HepG2 (cell line): Measurements from ENCODE around the gene DBNDD2. TPM values are rescaled to one million over a fixed set of nuclear protein-coding genes. Genes with fewer than 3 reads are reported as not detected.

Experiments
- AHDC1 ChIP-seq: sonication (generic); formaldehyde crosslinking; IDR thresholded peaks from 2 replicates; pipeline ENCODE4 v1.5.1; 2020; ENCODE audit warnings: mild to moderate bottlenecking, missing genetic modification reagents, borderline replicate concordance
- HMGXB4 ChIP-seq, 2 experiments: sonication (generic) in 1 of 2; formaldehyde crosslinking in 1 of 2; IDR thresholded peaks; 2 replicates each; pipeline versions ENCODE4 v1.4.0 to v1.6.1; 2018 to 2020; ENCODE audit warnings: missing genetic modification reagents in 2 of 2, borderline replicate concordance in 1 of 2, low read depth in 1 of 2, mild to moderate bottlenecking in 1 of 2, missing biosample characterization in 1 of 2
- RBFOX2 ChIP-seq: fragments of 200-400 bp; formaldehyde crosslinking; IDR thresholded peaks from 2 replicates; pipeline ENCODE4 v1.6.1; 2017; ENCODE audit warnings: low read depth, mild to moderate bottlenecking, low read length
- SP5 ChIP-seq: IDR thresholded peaks from 2 replicates; pipeline ENCODE4 v1.6.1; 2016; ENCODE audit warnings: low read depth, borderline replicate concordance
- ZNF20 ChIP-seq: sonication (generic); formaldehyde crosslinking; IDR thresholded peaks from 2 replicates; pipeline ENCODE4 v1.4.0; 2020; ENCODE audit warnings: mild to moderate bottlenecking, moderate library complexity, missing genetic modification reagents
- ZNF512B ChIP-seq: sonication (generic); formaldehyde crosslinking; IDR thresholded peaks from 2 replicates; pipeline ENCODE4 v1.5.1; 2020; ENCODE audit warnings: missing genetic modification reagents, mild to moderate bottlenecking, borderline replicate concordance
- ZSCAN21 ChIP-seq: sonication (generic); formaldehyde crosslinking; IDR thresholded peaks from 2 replicates; pipeline ENCODE4 v1.8.0; 2022; ENCODE audit warnings: mild to moderate bottlenecking, missing genetic modification reagents, moderate library complexity, borderline replicate concordance
- polyA plus RNA-seq, 8 experiments: library from polyadenylated mRNA; depleted of rRNA in 3 of 8; stranded (reverse) in 7 of 8; unstranded in 1 of 8; fragments of >200 nt; fragmentation: Illumina TruSeq in 4 of 8; extraction: Trizol in 4 of 8; gene quantifications; 2 replicates each; pipeline versions ENCODE4 v1.2.1 to v1.2.3, GENCODE V29; 2011 to 2016; ENCODE audit warnings: low read depth in 4 of 8, missing spikeins in 1 of 8, mixed read lengths in 1 of 8; ENCODE audit not compliant: insufficient read depth in 1 of 8
- total RNA-seq, 5 experiments: library from RNA; depleted of rRNA; stranded (reverse); fragments of >200 nt; fragmentation: Illumina TruSeq; extraction: Trizol; gene quantifications; 2 replicates each; pipeline ENCODE4 v1.2.3, GENCODE V29; 2016; ENCODE audit warnings: low read depth in 1 of 5
- TF ChIP-seq, protein P1 (sequence below): sonication (generic); formaldehyde crosslinking; conservative IDR thresholded peaks from 2 replicates; pipeline ENCODE4 v1.8.0; 2022; ENCODE audit warnings: missing genetic modification reagents
- TF ChIP-seq, protein P2 (sequence below): IDR thresholded peaks from 2 replicates; pipeline ENCODE4 v1.4.0; 2020; ENCODE audit warnings: mild to moderate bottlenecking, missing genetic modification reagents

DBNDD2 gene
- total and polyA plus RNA-seq, 2 of the 13 experiments (the other 11 are each of a cell fraction or from before 2014, with no cell fraction given): 16.7 to 47.6 TPM

GRCh38 chr20:45362804-45363610 lies 45.1 kb upstream of the DBNDD2 start, which contains the start of gene SYS1 (continued):
- TF ChIP-seq, protein P1, sequence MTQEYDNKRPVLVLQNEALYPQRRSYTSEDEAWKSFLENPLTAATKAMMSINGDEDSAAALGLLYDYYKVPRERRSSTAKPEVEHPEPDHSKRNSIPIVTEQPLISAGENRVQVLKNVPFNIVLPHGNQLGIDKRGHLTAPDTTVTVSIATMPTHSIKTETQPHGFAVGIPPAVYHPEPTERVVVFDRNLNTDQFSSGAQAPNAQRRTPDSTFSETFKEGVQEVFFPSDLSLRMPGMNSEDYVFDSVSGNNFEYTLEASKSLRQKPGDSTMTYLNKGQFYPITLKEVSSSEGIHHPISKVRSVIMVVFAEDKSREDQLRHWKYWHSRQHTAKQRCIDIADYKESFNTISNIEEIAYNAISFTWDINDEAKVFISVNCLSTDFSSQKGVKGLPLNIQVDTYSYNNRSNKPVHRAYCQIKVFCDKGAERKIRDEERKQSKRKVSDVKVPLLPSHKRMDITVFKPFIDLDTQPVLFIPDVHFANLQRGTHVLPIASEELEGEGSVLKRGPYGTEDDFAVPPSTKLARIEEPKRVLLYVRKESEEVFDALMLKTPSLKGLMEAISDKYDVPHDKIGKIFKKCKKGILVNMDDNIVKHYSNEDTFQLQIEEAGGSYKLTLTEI (CRISPR knock-in tag): no peak
- TF ChIP-seq ZNF512B (CRISPR knock-in tag) (peak; percentile 73; the same call in 1 of the 2 replicates), ZSCAN21 (CRISPR knock-in tag) (peak; percentile 96; the same call in 1 of the 2 replicates), SP5 (CRISPR knock-in tag) (peak; percentile 93), AHDC1 (CRISPR knock-in tag) (no peak; the same call in 1 of the 2 replicates), HMGXB4 (CRISPR knock-in tag; IDR thresholded peaks at IDR 0.05; ENCODE audit: borderline replicate concordance in 1 of 2, low read depth in 1 of 2) (peak; percentile 96 to 98; a peak in 3 of 4 replicates), ZNF20 (CRISPR knock-in tag) (no peak), RBFOX2 (peak; percentile 99)
- TF ChIP-seq, protein P2, sequence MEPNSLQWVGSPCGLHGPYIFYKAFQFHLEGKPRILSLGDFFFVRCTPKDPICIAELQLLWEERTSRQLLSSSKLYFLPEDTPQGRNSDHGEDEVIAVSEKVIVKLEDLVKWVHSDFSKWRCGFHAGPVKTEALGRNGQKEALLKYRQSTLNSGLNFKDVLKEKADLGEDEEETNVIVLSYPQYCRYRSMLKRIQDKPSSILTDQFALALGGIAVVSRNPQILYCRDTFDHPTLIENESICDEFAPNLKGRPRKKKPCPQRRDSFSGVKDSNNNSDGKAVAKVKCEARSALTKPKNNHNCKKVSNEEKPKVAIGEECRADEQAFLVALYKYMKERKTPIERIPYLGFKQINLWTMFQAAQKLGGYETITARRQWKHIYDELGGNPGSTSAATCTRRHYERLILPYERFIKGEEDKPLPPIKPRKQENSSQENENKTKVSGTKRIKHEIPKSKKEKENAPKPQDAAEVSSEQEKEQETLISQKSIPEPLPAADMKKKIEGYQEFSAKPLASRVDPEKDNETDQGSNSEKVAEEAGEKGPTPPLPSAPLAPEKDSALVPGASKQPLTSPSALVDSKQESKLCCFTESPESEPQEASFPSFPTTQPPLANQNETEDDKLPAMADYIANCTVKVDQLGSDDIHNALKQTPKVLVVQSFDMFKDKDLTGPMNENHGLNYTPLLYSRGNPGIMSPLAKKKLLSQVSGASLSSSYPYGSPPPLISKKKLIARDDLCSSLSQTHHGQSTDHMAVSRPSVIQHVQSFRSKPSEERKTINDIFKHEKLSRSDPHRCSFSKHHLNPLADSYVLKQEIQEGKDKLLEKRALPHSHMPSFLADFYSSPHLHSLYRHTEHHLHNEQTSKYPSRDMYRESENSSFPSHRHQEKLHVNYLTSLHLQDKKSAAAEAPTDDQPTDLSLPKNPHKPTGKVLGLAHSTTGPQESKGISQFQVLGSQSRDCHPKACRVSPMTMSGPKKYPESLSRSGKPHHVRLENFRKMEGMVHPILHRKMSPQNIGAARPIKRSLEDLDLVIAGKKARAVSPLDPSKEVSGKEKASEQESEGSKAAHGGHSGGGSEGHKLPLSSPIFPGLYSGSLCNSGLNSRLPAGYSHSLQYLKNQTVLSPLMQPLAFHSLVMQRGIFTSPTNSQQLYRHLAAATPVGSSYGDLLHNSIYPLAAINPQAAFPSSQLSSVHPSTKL (CRISPR knock-in tag): peak; percentile 80
